SK-N-SH (cell line): Measurements from ENCODE around the gene DOCK3. TPM values are rescaled to one million over a fixed set of nuclear protein-coding genes. Genes with fewer than 3 reads are reported as not detected.

Experiments
- CTCF ChIA-PET: fragments of 300-600, 350-600 bp; formaldehyde crosslinking; extraction: SDS; loops from one replicate; lab custom pipeline; 2021; lab: Yijun Ruan, JAX
- POLR2A ChIA-PET: fragments of 350-600 bp; sonication (Branson Sonifier 250); formaldehyde crosslinking; extraction: SDS; loops from one replicate; lab custom pipeline; 2020; ENCODE audit warnings: antibody characterized with exemption, inconsistent platforms; lab: Yijun Ruan, JAX
- DNase-seq: peaks from one replicate; pipeline ENCODE4 v3.0.0; 2012
- H2AFZ ChIP-seq: fragments of 200-600 bp; sonication (generic); 2 replicates; pipeline ENCODE4 v1.8.1; 2016; ENCODE audit warnings: antibody characterized with exemption, mild to moderate bottlenecking, low read depth
- H3F3A ChIP-seq: fragments of 200-600 bp; sonication (generic); replicated peaks from 2 replicates; pipeline ENCODE3; 2016; ENCODE audit warnings: antibody characterized with exemption, mild to moderate bottlenecking; ENCODE audit not compliant: insufficient read depth
- H3K27ac ChIP-seq, 2 experiments: fragments of 200-500 bp in 1 of 2; fragments of 200-600 bp in 1 of 2; sonication (Bioruptor generic) in 1 of 2; sonication (generic), shearing (Covaris generic) in 1 of 2; 2 replicates each; pipeline versions ENCODE4 v1.5.1 to v1.6.1; 2014 to 2016; ENCODE audit warnings: low read depth in 2 of 2, inconsistent platforms in 1 of 2, low read length in 1 of 2, mild to moderate bottlenecking in 1 of 2, mixed read lengths in 1 of 2
- H3K27me3 ChIP-seq: fragments of 200-600 bp; sonication (generic), shearing (Covaris generic); 2 replicates; pipeline ENCODE4 v1.6.1; 2016; ENCODE audit warnings: mixed run types; ENCODE audit not compliant: insufficient read depth
- H3K36me3 ChIP-seq, 2 experiments: fragments of 200-500 bp in 1 of 2; fragments of 200-600 bp in 1 of 2; sonication (Bioruptor generic) in 1 of 2; sonication (generic) in 1 of 2; replicated peaks in 1 of 2; 2 replicates each; pipeline versions ENCODE3 to v1.5.1; 2014 to 2016; ENCODE audit warnings: low read length in 1 of 2, mild to moderate bottlenecking in 1 of 2; ENCODE audit not compliant: insufficient read depth in 2 of 2, control insufficient read depth in 1 of 2
- H3K4me1 ChIP-seq, 2 experiments: fragments of 200-500 bp in 1 of 2; fragments of 200-600 bp in 1 of 2; sonication (Bioruptor generic) in 1 of 2; sonication (generic), shearing (Covaris generic) in 1 of 2; 2 replicates each; pipeline versions ENCODE4 v1.5.1 to v1.6.1; 2014 to 2016; ENCODE audit warnings: low read depth in 1 of 2, low read length in 1 of 2, mixed run types in 1 of 2; ENCODE audit not compliant: insufficient read depth in 2 of 2, control insufficient read depth in 1 of 2
- H3K4me2 ChIP-seq: fragments of 200-600 bp; sonication (generic), shearing (Covaris generic); 2 replicates; pipeline ENCODE4 v1.6.1; 2017; ENCODE audit warnings: mixed run types
- H3K4me3 ChIP-seq, 2 experiments: fragments of 200-500 bp in 1 of 2; fragments of 200-600 bp in 1 of 2; sonication (Bioruptor generic) in 1 of 2; sonication (generic), shearing (Covaris generic) in 1 of 2; 2 replicates each; pipeline versions ENCODE4 v1.5.1 to v1.8.1; 2014 to 2016; ENCODE audit warnings: low read depth in 2 of 2, inconsistent platforms in 1 of 2, low read length in 1 of 2, mild to moderate bottlenecking in 1 of 2, mixed read lengths in 1 of 2, moderate library complexity in 1 of 2
- H3K79me2 ChIP-seq: fragments of 200-600 bp; sonication (generic); 2 replicates; pipeline ENCODE4 v1.8.1; 2017; ENCODE audit warnings: mild to moderate bottlenecking; ENCODE audit not compliant: insufficient read depth
- H3K9ac ChIP-seq: fragments of 200-600 bp; sonication (generic); 2 replicates; pipeline ENCODE4 v1.6.1; 2017; ENCODE audit warnings: mixed run types
- H3K9me2 ChIP-seq: fragments of 200-600 bp; sonication (generic); 2 replicates; pipeline ENCODE4 v1.6.1; 2017; ENCODE audit warnings: mixed run types
- H3K9me3 ChIP-seq: fragments of 200-600 bp; sonication (generic); 2 replicates; pipeline ENCODE4 v1.6.1; 2017; ENCODE audit warnings: mixed run types, mild to moderate bottlenecking, moderate library complexity
- H4K20me1 ChIP-seq: fragments of 200-600 bp; sonication (generic); 2 replicates; pipeline ENCODE4 v1.6.1; 2017; ENCODE audit warnings: mild to moderate bottlenecking, mixed run types; ENCODE audit not compliant: insufficient read depth
- FOXJ3 ChIP-seq: sonication (generic); formaldehyde crosslinking; IDR thresholded peaks from 2 replicates; pipeline ENCODE4 v1.5.1; 2020; ENCODE audit warnings: mild to moderate bottlenecking, missing genetic modification reagents
- GATA2 ChIP-seq: sonication (generic); formaldehyde crosslinking; IDR thresholded peaks from 2 replicates; pipeline ENCODE4 v1.5.0; 2020; ENCODE audit warnings: mild to moderate bottlenecking, missing genetic modification reagents
- MEF2A ChIP-seq: IDR thresholded peaks from 2 replicates; pipeline ENCODE4 v1.4.0; 2012; ENCODE audit warnings: low read depth, borderline replicate concordance
- MXI1 ChIP-seq: IDR thresholded peaks from 2 replicates; pipeline ENCODE4 v1.6.1; 2012; ENCODE audit warnings: mild to moderate bottlenecking, low read depth, low read length, improper control_type of control experiment
- RAD21 ChIP-seq: IDR thresholded peaks from 2 replicates; pipeline ENCODE4 v1.6.1; 2012; ENCODE audit warnings: mild to moderate bottlenecking, low read length
- RCOR1 ChIP-seq: fragments of 150-350 bp; IDR thresholded peaks from 2 replicates; pipeline ENCODE4 v1.6.1; 2017; ENCODE audit warnings: antibody characterized with exemption, low read length
- REST ChIP-seq: IDR thresholded peaks from 2 replicates; pipeline ENCODE4 v1.6.1; 2012; ENCODE audit warnings: mild to moderate bottlenecking, low read depth, low read length, moderate library complexity
- RXRA ChIP-seq: IDR thresholded peaks from 2 replicates; pipeline ENCODE4 v1.4.0; 2012; ENCODE audit warnings: low read depth, mild to moderate bottlenecking, borderline replicate concordance
- SIN3A ChIP-seq: IDR thresholded peaks from 2 replicates; pipeline ENCODE4 v1.6.1; 2012; ENCODE audit warnings: low read depth, mild to moderate bottlenecking, low read length, moderate library complexity, borderline replicate concordance
- SMC3 ChIP-seq: IDR thresholded peaks from 2 replicates; pipeline ENCODE4 v1.6.1; 2012; ENCODE audit warnings: low read depth, low read length, improper control_type of control experiment
- TAF1 ChIP-seq: IDR thresholded peaks from 2 replicates; pipeline ENCODE4 v1.6.1; 2012; ENCODE audit warnings: low read depth, mild to moderate bottlenecking, low read length, moderate library complexity, borderline replicate concordance
- USF2 ChIP-seq: fragments of 150-350 bp; IDR thresholded peaks from 2 replicates; pipeline ENCODE4 v1.6.1; 2017; ENCODE audit warnings: antibody characterized with exemption, low read length, low read depth, borderline replicate concordance
- YY1 ChIP-seq: IDR thresholded peaks from 2 replicates; pipeline ENCODE4 v1.4.0; 2012; ENCODE audit warnings: low read depth, mild to moderate bottlenecking
- ZBTB33 ChIP-seq: IDR thresholded peaks from 2 replicates; pipeline ENCODE4 v1.4.0; 2012; ENCODE audit warnings: low read depth, borderline replicate concordance
- WGBS: methylation state at CpG from one replicate; pipeline ENCODE4 v1.1.6; 2017; ENCODE audit warnings: low lambda C conversion rate; 5-methylcytosine and 5-hydroxymethylcytosine counted together
- polyA plus RNA-seq, 3 experiments: library from polyadenylated mRNA; depleted of rRNA; stranded (reverse); fragments of >200 nt; gene quantifications; 2 replicates each; pipeline ENCODE4 v1.2.3, GENCODE V29; 2012

DOCK3 gene
- polyA plus RNA-seq, 1 of the 3 experiments (the other 2 are of a cell fraction): 0.05 TPM

GRCh38 chr3:51024765-51025632, 350.3 kb downstream of the DOCK3 start:
- TF ChIP-seq FOXJ3 (no peak), REST (no peak), SMC3 (no peak), MEF2A (no peak), YY1 (no peak), RCOR1 (no peak), MXI1 (no peak), GATA2 (CRISPR knock-in tag) (no peak)
- no peaks in the 10 kb centered on the region for H3K27me3 ChIP-seq
- no peak overlapping the region for H3K4me3 ChIP-seq
- H3K9ac ChIP-seq: no peak overlapping the region
- H3K4me1 ChIP-seq: no peaks in the 10 kb centered on the region
- no peaks in the 10 kb centered on the region for H3K36me3 ChIP-seq
- no peak overlapping the region for H3K4me2 ChIP-seq
- WGBS: 2% methylated on average over 10 of the region's 10 CpGs
- DNase-seq: no peak
- H3K79me2 ChIP-seq: no peaks in the 10 kb centered on the region; the same call in 1 of the 2 replicates
- ChIA-PET CTCF (no interaction called here), POLR2A (no interaction called here)
- no peak overlapping the region for H2AFZ ChIP-seq
- no peaks in the 10 kb centered on the region for H3F3A ChIP-seq
- H4K20me1 ChIP-seq: no peaks in the 10 kb centered on the region
- no peaks in the 10 kb centered on the region for H3K9me2 ChIP-seq
- H3K9me3 ChIP-seq: no peaks in the 10 kb centered on the region
- H3K27ac ChIP-seq: no peak overlapping the region

- no peaks in the 10 kb centered on the region for H4K20me1 ChIP-seq
- no peaks in the 10 kb centered on the region for H3K79me2 ChIP-seq
- H3K27me3 ChIP-seq: no peaks in the 10 kb centered on the region
- TF ChIP-seq USF2: no peak
- TF ChIP-seq RCOR1: no peak
- TF ChIP-seq RXRA: no peak
- no peak for TF ChIP-seq RAD21
- TF ChIP-seq ZBTB33: no peak
- no peak for TF ChIP-seq TAF1
- TF ChIP-seq SIN3A: no peak
- no peak for TF ChIP-seq GATA2 (CRISPR knock-in tag)
- no peaks in the 10 kb centered on the region for H3K9me3 ChIP-seq
- DNase-seq: no peak
- H3F3A ChIP-seq: no peaks in the 10 kb centered on the region
- H3K36me3 ChIP-seq: no peaks in the 10 kb centered on the region
- H3K4me2 ChIP-seq: no peak overlapping the region
- H3K9me2 ChIP-seq: no peaks in the 10 kb centered on the region
- H3K4me1 ChIP-seq: no peaks in the 10 kb centered on the region
- POLR2A ChIA-PET: no interaction called here
- CTCF ChIA-PET: no interaction called here
- 2% methylated on average over 3 of the region's 3 CpGs for WGBS
- no peak overlapping the region for H3K9ac ChIP-seq
- H3K4me3 ChIP-seq: no peak overlapping the region
- no peak overlapping the region for H3K27ac ChIP-seq
- no peak overlapping the region for H2AFZ ChIP-seq
Measured at GRCh38 chr3:51031666-51032065, 356.9 kb downstream of the DOCK3 start.
